Myocyte (in vitro differentiated cells): ENCODE data around the gene ZNF776. TPM values are rescaled to one million over a fixed set of nuclear protein-coding genes. Genes with fewer than 3 reads are reported as not detected.
"Not testable (repeated sequence)": the region's sequence is repeated elsewhere in the genome, so short reads cannot be mapped to it uniquely, and the experiment has no call there.

Source experiments
- DNase-seq: peaks from one replicate; pipeline ENCODE4 v3.0.0-alpha.2; 2012; ENCODE audit warnings: low read depth
- total RNA-seq: library from RNA; depleted of rRNA; stranded (reverse); fragments of >200 nt; gene quantifications from 2 replicates; pipeline ENCODE4 v1.2.3, GENCODE V29; 2014

ZNF776 gene
- total RNA-seq, 1 donor from 2014 or later: 15.4 TPM

- DNase-seq: peak; percentile 49
Measured at GRCh38 chr19:57776764-57777296, 30.2 kb downstream of the ZNF776 start.

DNA sequence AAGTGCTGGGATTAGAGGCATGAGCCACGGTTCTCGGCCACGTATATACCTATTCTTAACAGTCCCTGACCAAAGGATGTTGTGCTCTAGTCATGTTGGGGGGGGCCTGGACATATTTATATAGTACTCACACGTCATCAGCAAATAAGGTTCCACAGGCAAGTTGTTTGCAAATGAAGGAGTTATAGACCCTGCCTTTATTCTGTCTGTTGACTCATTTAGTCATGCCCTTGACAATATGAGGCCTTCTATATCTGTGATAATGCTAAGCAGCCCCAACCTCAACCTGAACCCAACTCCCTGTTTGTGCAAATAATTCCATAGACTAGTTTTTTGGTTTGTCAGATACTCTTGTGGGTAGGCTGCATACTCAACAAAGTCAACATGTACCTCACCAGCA, 31.7 kb downstream of the ZNF776 start:
- DNase-seq: no peak

DNA sequence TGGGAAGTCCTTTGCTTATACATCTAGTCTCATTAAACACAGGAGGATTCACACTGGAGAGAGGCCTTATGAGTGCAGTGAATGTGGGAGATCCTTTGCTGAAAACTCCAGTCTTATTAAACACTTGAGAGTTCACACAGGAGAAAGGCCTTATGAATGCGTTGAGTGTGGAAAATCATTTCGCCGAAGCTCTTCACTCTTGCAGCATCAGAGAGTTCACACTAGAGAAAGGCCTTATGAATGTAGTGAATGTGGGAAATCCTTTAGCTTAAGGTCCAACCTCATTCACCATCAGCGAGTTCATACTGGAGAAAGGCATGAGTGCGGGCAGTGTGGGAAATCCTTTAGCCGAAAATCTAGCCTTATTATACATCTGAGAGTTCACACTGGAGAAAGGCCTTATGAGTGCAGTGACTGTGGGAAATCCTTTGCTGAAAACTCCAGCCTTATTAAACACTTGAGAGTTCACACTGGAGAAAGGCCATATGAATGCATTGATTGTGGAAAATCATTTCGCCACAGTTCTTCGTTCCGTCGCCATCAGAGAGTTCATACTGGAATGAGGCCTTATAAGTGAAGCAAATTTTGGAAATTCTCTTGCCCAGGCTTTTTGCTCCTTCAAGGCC, 32.7 kb downstream of the ZNF776 start:
- no peak for DNase-seq

- no peak for DNase-seq
Measured at GRCh38 chr19:57786286-57786685, 39.7 kb downstream of the ZNF776 start.

DNA sequence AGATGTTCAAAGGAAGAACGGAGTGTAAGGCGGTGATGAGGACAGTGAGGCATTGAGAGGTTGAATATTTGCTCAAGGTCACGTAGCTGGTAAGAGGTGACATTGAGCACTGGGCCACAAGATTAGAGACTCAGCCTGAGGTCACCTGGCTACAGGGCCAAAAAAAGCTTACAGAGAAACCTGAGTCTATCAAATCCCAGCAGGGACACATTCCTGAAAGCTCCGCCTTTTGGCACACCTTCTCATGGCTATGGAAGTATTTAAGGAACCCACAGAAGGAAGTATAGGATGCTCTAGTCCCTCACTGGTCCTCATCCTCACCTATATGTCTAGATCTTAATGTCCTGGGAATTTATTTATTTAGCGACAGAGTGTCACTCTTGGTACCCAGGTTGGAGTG, 40.3 kb downstream of the ZNF776 start:
- no peak for DNase-seq

DNA sequence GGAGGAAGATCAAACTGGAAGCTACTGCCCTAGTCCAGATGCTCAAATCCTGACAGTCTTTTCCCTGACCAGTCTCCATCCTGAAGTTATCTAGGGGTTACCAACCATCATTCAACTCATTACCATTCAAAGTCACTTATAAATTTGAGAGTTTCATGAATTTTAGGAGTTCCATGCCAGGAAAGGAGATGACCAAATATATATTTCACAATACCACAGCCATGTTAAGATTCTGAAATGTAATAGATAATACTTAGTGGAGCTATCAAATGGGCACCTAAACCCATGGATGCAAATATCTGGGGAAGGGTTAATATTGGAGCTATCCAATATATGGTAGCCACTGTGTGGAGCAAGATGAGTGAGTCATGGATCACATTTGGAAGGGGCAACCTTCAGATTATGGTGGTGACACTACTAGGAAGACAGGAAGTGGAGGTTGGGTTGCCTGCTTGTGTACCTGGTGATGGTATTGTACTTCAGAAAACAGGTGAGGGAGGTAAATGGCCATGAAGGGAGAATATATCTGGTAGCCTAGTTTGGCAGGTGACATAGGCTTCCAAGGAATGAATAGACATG, 41.6 kb downstream of the ZNF776 start:
- no peak for DNase-seq

DNA sequence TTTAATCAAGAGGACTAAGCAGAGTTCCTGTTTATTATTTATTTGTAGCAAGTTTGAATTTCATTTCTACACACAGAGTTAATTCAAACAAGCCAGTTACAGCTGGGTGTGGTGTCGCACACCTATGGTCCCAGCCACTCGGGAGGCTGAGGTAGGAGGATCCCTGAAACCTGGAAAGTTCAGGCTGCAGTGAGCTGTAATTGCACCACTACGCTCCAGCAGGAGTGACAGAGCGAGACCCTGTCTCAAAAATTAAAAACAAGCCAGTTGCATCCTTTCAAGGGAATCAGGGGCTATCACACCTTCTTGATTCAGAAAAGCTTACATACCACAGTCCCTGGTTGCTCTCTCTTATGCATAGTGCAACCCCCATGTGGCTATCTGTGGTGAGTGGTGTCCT, 42.7 kb downstream of the ZNF776 start:
- DNase-seq: no peak

GRCh38 chr19:57796580-57796979, 50.0 kb downstream of the ZNF776 start:
- DNase-seq: not testable (repeated sequence)

DNA sequence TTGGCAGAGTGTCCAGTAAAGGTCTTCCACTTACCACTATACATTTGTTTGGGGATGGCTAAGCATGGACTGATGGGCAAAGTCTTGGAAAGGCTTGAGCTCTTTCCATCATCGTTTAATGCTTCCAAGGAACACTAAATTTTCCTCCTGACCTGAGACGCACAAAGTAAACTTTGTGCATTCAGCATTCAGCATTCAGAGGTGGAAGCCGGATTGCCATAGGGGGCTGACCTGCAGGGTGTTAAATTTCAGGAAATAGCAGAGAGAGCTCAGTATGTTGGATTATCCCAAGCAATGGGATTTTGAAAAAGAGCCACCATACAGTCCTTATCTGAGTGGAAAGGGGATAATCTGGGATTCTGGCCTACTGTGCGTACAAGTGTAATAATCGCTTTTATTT, 54.1 kb downstream of the ZNF776 start:
- no peak for DNase-seq

DNA sequence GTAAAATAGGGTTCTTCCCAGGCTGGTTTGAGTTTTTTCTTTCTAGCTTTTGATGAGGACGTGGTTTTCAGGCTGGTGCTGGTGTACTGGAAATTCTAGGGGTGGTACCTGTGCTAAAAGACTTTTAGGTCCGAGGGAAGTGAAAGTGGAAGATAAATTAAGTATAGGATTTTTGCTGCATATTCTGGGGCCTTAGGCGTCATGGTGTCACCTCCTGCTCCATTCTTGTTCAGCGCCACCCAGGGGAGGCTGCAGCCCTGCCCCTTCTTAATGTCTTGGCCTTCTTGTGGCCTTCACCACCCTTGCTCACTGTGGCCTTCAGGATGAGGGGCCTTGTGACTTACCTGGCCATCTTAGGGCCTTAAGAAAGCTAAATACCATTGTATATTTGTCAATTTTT, 55.7 kb downstream of the ZNF776 start:
- no peak for DNase-seq

DNA sequence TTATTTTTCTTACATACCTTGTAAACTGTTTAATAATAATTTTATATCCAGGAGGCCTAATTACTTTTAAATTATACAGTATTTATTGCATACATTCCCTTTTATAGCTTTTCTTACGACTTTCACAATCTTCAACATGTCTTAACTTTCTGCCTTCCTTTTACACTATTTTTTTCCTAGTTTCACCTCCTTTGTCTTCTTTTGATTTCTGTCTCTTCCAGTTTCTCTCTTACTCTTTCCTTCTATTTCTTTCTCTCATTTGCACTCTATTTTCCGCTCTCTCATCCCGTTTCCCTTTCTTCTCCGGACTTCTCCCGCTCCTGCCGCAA, 56.6 kb downstream of the ZNF776 start:
- no peak for DNase-seq

DNA sequence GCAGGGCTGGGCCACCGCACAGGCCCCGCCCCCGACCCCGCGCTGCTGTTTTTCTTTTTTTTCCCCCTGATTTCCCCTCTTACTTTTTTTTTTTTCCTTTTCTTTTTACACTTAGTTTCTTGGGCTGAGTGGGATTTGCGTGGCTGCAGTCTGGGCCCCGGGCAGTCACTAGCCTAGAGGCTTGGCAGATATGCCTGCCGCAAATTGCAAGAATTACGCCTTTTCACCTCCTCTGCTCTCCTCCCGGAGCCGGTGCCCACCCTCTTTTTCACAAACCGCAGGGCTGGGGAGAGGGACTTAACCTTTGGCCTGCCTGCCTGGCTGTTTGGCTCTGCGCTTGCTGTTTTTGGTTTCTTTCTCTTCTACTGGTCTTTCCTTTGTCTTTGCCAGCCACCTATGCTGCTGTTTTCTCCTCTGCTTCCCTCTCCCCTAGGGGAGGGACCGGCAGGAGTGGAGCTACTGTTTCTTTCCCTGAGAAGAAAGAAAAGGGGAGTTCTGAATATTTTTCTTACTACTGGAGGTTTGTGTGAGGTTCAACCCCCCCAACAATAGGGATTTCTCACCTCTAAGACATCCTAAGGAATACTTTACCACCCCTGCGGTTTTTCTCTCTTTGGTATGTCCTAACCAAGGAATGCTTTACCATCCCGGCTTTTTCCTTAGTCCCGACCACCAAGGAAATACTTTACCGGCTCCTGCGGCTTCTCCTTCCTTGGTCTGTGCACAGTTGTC, 57.1 kb downstream of the ZNF776 start:
- peak; percentile 78 for DNase-seq

GRCh38 chr19:57807541-57807940, 60.9 kb downstream of the ZNF776 start:
- no peak for DNase-seq

Other genes with a start within 250 kb of the ZNF776 start
- 16.2 and 17.8 TPM in 2 replicates for gene ZNF773, start 246.9 kb upstream of the ZNF776 start, total RNA-seq
- gene ZNF549, start 219.5 kb upstream of the ZNF776 start, total RNA-seq: 4.8 and 5.8 TPM in 2 replicates
- 9.9 and 10.7 TPM in 2 replicates for gene ZNF550, start 187.0 kb upstream of the ZNF776 start, total RNA-seq
- gene ZNF416, start 167.9 kb upstream of the ZNF776 start, total RNA-seq: 5.0 and 7.0 TPM in 2 replicates
- gene ZIK1, start 162.7 kb upstream of the ZNF776 start, total RNA-seq: 1.8 and 3.9 TPM in 2 replicates
- 6.1 and 9.0 TPM in 2 replicates for gene ZNF530, start 146.9 kb upstream of the ZNF776 start, total RNA-seq
- gene ZNF134, start 132.6 kb upstream of the ZNF776 start, total RNA-seq: 27.0 and 28.0 TPM in 2 replicates
- gene ZNF211, start 113.6 kb upstream of the ZNF776 start, total RNA-seq: 14.7 and 17.2 TPM in 2 replicates
- 0.16 and 0.67 TPM in 2 replicates for gene ZSCAN4, start 77.9 kb upstream of the ZNF776 start, total RNA-seq
- 4.4 and 5.7 TPM in 2 replicates for gene ZNF551, start 64.8 kb upstream of the ZNF776 start, total RNA-seq
- 1.4 and 2.0 TPM in 2 replicates for gene ZNF154, start 37.6 kb upstream of the ZNF776 start, total RNA-seq
- 4.3 and 7.0 TPM in 2 replicates for gene ZNF671, start 19.2 kb upstream of the ZNF776 start, total RNA-seq
- gene ZNF586, start 22.9 kb downstream of the ZNF776 start, total RNA-seq: 18.8 and 20.5 TPM in 2 replicates
- gene ZNF552, start 68.1 kb downstream of the ZNF776 start, total RNA-seq: 2.0 and 2.5 TPM in 2 replicates
- gene ZNF587B, start 83.5 kb downstream of the ZNF776 start, total RNA-seq: 4.8 and 5.7 TPM in 2 replicates
- 13.5 and 13.8 TPM in 2 replicates for gene ZNF587, start 103.0 kb downstream of the ZNF776 start, total RNA-seq
- 3.1 and 7.2 TPM in 2 replicates for gene ZNF814, start 142.2 kb downstream of the ZNF776 start, total RNA-seq
- 8.1 and 10.9 TPM in 2 replicates for gene ZNF417, start 169.8 kb downstream of the ZNF776 start, total RNA-seq
- gene ZNF418, start 188.6 kb downstream of the ZNF776 start, total RNA-seq: 3.1 and 4.7 TPM in 2 replicates
- gene ZNF256, start 200.9 kb downstream of the ZNF776 start, total RNA-seq: 3.1 and 3.9 TPM in 2 replicates
- gene C19orf18, start 227.7 kb downstream of the ZNF776 start, total RNA-seq: 0.21 and 0.52 TPM in 2 replicates